ENCODE data around the gene CCDC85A.
A peak's percentile ranks its signal among the peaks of the same experiment; 100 is the strongest.

Gene CCDC85A

DNA sequence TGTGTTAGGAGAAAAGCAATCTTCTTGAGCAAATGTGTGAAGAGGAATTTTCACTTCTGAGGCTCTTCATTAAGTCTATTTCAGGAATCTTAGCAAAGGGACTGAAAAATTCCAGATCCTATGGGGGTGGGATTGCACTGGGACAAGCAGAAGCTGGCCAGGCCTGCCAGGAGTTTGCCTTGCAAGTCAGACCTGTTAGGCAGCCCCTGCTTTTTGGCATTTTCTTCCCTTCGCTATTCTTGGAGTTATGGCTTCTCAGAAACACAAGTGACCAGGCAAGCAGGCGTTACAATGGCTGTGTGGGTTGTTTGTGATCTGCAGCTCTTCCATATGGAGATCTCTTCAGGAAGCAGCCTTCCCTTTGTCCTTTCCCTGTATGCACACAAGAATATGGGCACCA, 8.0 kb upstream of the CCDC85A start:
- no peak overlapping the region for H3K4ac ChIP-seq (ENCODE audit: low read length)
- no peak overlapping the region for H3K4me2 ChIP-seq (ENCODE audit: insufficient read depth, low read length, poor library complexity, severe bottlenecking)
- no peak overlapping the region for H3K9ac ChIP-seq (ENCODE audit: low read depth, low read length, poor library complexity)
- no peak overlapping the region for H3K4me3 ChIP-seq (ENCODE audit: low read length in 2 of 2)
- H3K14ac ChIP-seq (ENCODE audit: low read length), result no peak overlapping the region
- H3K27me3 ChIP-seq (ENCODE audit: control insufficient read depth in 3 of 3, insufficient read depth in 3 of 3, low read depth in 1 of 3, low read length in 3 of 3), result peaks cover 0 to 10% (median 0%) of the 10 kb centered on the region in 3 experiments
- no peaks in the 10 kb centered on the region for H3K4me1 ChIP-seq (ENCODE audit: control insufficient read depth in 2 of 2, insufficient read depth in 1 of 2, low read depth in 1 of 2, low read length in 2 of 2)
- no peak overlapping the region for H3K27ac ChIP-seq (replicated peaks; ENCODE audit: low read length)
- no peak for DNase-seq (ENCODE audit: low spot score)
- no CpG with 5 or more reads among the region's 2 CpGs for WGBS, 2 donors (ENCODE audit: extremely low coverage in 2 of 2, insufficient read length in 2 of 2, insufficient replicate concordance in 1 of 2)
- H2BK5ac ChIP-seq (ENCODE audit: low read length), result no peak overlapping the region
- no peak overlapping the region for H4K91ac ChIP-seq (ENCODE audit: low read depth, low read length, poor library complexity)
- H3K23ac ChIP-seq (ENCODE audit: low read depth, low read length, poor library complexity), result no peak overlapping the region
- no peak overlapping the region for H2BK120ac ChIP-seq (ENCODE audit: low read depth, low read length)
- H2AFZ ChIP-seq (ENCODE audit: low read length), result no peak overlapping the region
- H3K18ac ChIP-seq (ENCODE audit: low read length), result no peak overlapping the region
- H2BK15ac ChIP-seq (ENCODE audit: low read length), result no peak overlapping the region
- no peaks in the 10 kb centered on the region for H3K36me3 ChIP-seq (replicated peaks in 1 of 2; ENCODE audit: control insufficient read depth in 2 of 2, insufficient read depth in 2 of 2, low read length in 2 of 2)
- H2AK5ac ChIP-seq (ENCODE audit: low read depth, low read length), result no peak overlapping the region
- H2BK12ac ChIP-seq (ENCODE audit: low read length), result no peak overlapping the region
- H3K79me1 ChIP-seq (ENCODE audit: low read depth, low read length), result no peaks in the 10 kb centered on the region
- H4K8ac ChIP-seq (ENCODE audit: low read depth, low read length), result no peak overlapping the region
- H3K9me3 ChIP-seq (replicated peaks in 1 of 2; ENCODE audit: control insufficient read depth in 2 of 2, insufficient read depth in 1 of 2, low read depth in 1 of 2, low read length in 2 of 2), result no peaks in the 10 kb centered on the region

DNA sequence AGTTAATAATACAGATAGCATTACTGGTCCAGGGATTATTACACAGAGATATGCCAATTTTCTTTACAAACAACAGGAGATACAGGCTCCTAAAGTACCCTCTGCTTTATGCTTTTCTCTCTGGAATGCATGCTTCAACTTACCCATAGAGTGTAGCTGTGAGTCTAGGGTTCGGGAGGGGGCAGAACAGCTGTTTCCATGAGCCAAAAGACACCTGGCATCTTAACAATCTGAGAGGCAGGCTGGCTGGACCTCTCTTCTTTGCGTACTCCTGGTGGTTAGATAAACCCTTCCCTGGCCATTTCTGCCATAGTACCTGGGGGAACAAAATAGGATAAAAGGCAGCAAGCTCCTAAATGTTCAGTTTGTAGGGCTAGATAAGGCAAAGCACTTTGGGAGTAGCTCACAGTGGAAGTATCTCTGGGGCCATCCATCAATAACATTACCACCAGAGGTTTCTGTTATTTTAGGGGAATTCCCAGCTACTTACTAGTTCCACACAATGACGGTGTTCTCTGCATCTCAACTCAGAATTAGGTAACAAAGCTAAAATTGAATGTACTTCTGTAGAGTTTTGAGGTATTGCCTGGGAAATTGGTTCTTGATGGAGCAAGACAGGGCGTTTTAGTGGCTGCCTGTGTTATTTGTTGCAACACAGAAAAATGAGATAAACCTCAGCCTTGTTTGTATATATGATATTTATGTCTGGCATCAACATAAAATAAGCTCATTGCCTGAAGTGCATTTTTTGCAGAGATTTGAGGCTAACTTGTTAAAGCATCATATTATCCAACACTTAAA, 6.2 kb upstream of the CCDC85A start:
- Histone ChIP-seq H3K36me3 (replicated peaks in 1 of 2; ENCODE audit: control insufficient read depth in 2 of 2, insufficient read depth in 2 of 2, low read length in 2 of 2) (no peaks in the 10 kb centered on the region), H4K8ac (ENCODE audit: low read depth, low read length) (no peak overlapping the region), H3K27me3 (ENCODE audit: control insufficient read depth in 3 of 3, insufficient read depth in 3 of 3, low read depth in 1 of 3, low read length in 3 of 3) (peaks cover 0 to 18% (median 0%) of the 10 kb centered on the region in 3 experiments), H3K4ac (ENCODE audit: low read length) (no peak overlapping the region), H2BK12ac (ENCODE audit: low read length) (no peak overlapping the region), H2BK120ac (ENCODE audit: low read depth, low read length) (no peak overlapping the region), H3K4me1 (ENCODE audit: control insufficient read depth in 2 of 2, insufficient read depth in 1 of 2, low read depth in 1 of 2, low read length in 2 of 2) (peaks cover 0 to 3% of the 10 kb centered on the region in 2 donors), H3K9ac (ENCODE audit: low read depth, low read length, poor library complexity) (no peak overlapping the region), H3K18ac (ENCODE audit: low read length) (no peak overlapping the region), H4K91ac (ENCODE audit: low read depth, low read length, poor library complexity) (no peak overlapping the region), H3K14ac (ENCODE audit: low read length) (no peak overlapping the region), H3K27ac (replicated peaks; ENCODE audit: low read length) (no peak overlapping the region), H2BK15ac (ENCODE audit: low read length) (no peak overlapping the region), H3K4me2 (ENCODE audit: insufficient read depth, low read length, poor library complexity, severe bottlenecking) (no peak overlapping the region), H3K4me3 (ENCODE audit: low read length in 2 of 2) (no peak overlapping the region), H2AFZ (ENCODE audit: low read length) (no peak overlapping the region), H3K79me1 (ENCODE audit: low read depth, low read length) (no peaks in the 10 kb centered on the region), H2AK5ac (ENCODE audit: low read depth, low read length) (no peak overlapping the region), H3K9me3 (replicated peaks in 1 of 2; ENCODE audit: control insufficient read depth in 2 of 2, insufficient read depth in 1 of 2, low read depth in 1 of 2, low read length in 2 of 2) (no peaks in the 10 kb centered on the region), H2BK5ac (ENCODE audit: low read length) (no peak overlapping the region), H3K23ac (ENCODE audit: low read depth, low read length, poor library complexity) (no peak overlapping the region)
- WGBS, 2 donors (ENCODE audit: extremely low coverage in 2 of 2, insufficient read length in 2 of 2, insufficient replicate concordance in 1 of 2), result no CpG with 5 or more reads among the region's 4 CpGs
- no peak for DNase-seq (ENCODE audit: low spot score)

DNA sequence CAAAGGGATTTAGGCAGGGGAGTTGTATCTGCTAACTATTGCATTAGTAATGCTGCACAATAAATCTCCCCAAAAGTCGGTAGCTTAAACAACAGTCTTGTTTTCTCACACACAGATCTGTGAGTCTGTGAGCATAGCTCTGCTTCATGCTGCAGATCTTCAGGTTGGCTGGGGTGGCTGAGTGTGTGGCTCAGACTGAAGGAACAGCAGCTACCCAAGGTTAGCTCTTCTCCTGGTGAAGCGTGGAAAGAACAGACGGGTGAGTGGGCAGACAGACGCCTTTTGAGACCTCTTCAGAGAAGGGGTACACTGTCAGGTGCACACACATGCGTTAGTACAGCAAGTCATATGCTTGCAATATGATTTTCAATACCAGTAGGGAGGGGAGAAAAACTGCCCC, 3.9 kb upstream of the CCDC85A start:
- H3K36me3 ChIP-seq (replicated peaks in 1 of 2; ENCODE audit: control insufficient read depth in 2 of 2, insufficient read depth in 2 of 2, low read length in 2 of 2), result no peaks in the 10 kb centered on the region
- H2BK12ac ChIP-seq (ENCODE audit: low read length), result no peak overlapping the region
- peaks cover 0 to 38% (median 4%) of the 10 kb centered on the region in 3 experiments for H3K27me3 ChIP-seq (ENCODE audit: control insufficient read depth in 3 of 3, insufficient read depth in 3 of 3, low read depth in 1 of 3, low read length in 3 of 3)
- no peak overlapping the region for H3K23ac ChIP-seq (ENCODE audit: low read depth, low read length, poor library complexity)
- no CpG with 5 or more reads among the region's 5 CpGs for WGBS, 2 donors (ENCODE audit: extremely low coverage in 2 of 2, insufficient read length in 2 of 2, insufficient replicate concordance in 1 of 2)
- DNase-seq (ENCODE audit: low spot score), result no peak
- no peak overlapping the region for H4K91ac ChIP-seq (ENCODE audit: low read depth, low read length, poor library complexity)
- no peak overlapping the region for H3K4me2 ChIP-seq (ENCODE audit: insufficient read depth, low read length, poor library complexity, severe bottlenecking)
- no peak overlapping the region for H2AK5ac ChIP-seq (ENCODE audit: low read depth, low read length)
- no peak overlapping the region for H3K27ac ChIP-seq (replicated peaks; ENCODE audit: low read length)
- H4K8ac ChIP-seq (ENCODE audit: low read depth, low read length), result no peak overlapping the region
- H2BK15ac ChIP-seq (ENCODE audit: low read length), result no peak overlapping the region
- H3K4ac ChIP-seq (ENCODE audit: low read length), result no peak overlapping the region
- peaks cover 0 to 7% of the 10 kb centered on the region in 2 donors for H3K4me1 ChIP-seq (ENCODE audit: control insufficient read depth in 2 of 2, insufficient read depth in 1 of 2, low read depth in 1 of 2, low read length in 2 of 2)
- no peak overlapping the region for H3K4me3 ChIP-seq (ENCODE audit: low read length in 2 of 2)
- H3K14ac ChIP-seq (ENCODE audit: low read length), result no peak overlapping the region
- H3K18ac ChIP-seq (ENCODE audit: low read length), result no peak overlapping the region
- H3K9me3 ChIP-seq (replicated peaks in 1 of 2; ENCODE audit: control insufficient read depth in 2 of 2, insufficient read depth in 1 of 2, low read depth in 1 of 2, low read length in 2 of 2), result no peaks in the 10 kb centered on the region
- no peak overlapping the region for H2BK120ac ChIP-seq (ENCODE audit: low read depth, low read length)
- no peaks in the 10 kb centered on the region for H3K79me1 ChIP-seq (ENCODE audit: low read depth, low read length)
- no peak overlapping the region for H2AFZ ChIP-seq (ENCODE audit: low read length)
- H2BK5ac ChIP-seq (ENCODE audit: low read length), result no peak overlapping the region
- no peak overlapping the region for H3K9ac ChIP-seq (ENCODE audit: low read depth, low read length, poor library complexity)

GRCh38 chr2:56182420-56182819, 1.4 kb upstream of the CCDC85A start:
- no peak overlapping the region for H2AFZ ChIP-seq (ENCODE audit: low read length)
- no peak overlapping the region for H3K4me2 ChIP-seq (ENCODE audit: insufficient read depth, low read length, poor library complexity, severe bottlenecking)
- no peak overlapping the region for H3K9ac ChIP-seq (ENCODE audit: low read depth, low read length, poor library complexity)
- H2BK120ac ChIP-seq (ENCODE audit: low read depth, low read length), result no peak overlapping the region
- peak; percentile 18 for DNase-seq (ENCODE audit: low spot score)
- peaks cover 0 to 62% (median 10%) of the 10 kb centered on the region in 3 experiments for H3K27me3 ChIP-seq (ENCODE audit: control insufficient read depth in 3 of 3, insufficient read depth in 3 of 3, low read depth in 1 of 3, low read length in 3 of 3)
- H3K36me3 ChIP-seq (replicated peaks in 1 of 2; ENCODE audit: control insufficient read depth in 2 of 2, insufficient read depth in 2 of 2, low read length in 2 of 2), result no peaks in the 10 kb centered on the region
- no peak overlapping the region for H4K8ac ChIP-seq (ENCODE audit: low read depth, low read length)
- no peak overlapping the region for H3K27ac ChIP-seq (replicated peaks; ENCODE audit: low read length)
- H3K14ac ChIP-seq (ENCODE audit: low read length), result no peak overlapping the region
- H3K4me3 ChIP-seq (ENCODE audit: low read length in 2 of 2), result no peak overlapping the region
- H3K18ac ChIP-seq (ENCODE audit: low read length), result no peak overlapping the region
- no peak overlapping the region for H2BK15ac ChIP-seq (ENCODE audit: low read length)
- H3K4ac ChIP-seq (ENCODE audit: low read length), result no peak overlapping the region
- H3K9me3 ChIP-seq (replicated peaks in 1 of 2; ENCODE audit: control insufficient read depth in 2 of 2, insufficient read depth in 1 of 2, low read depth in 1 of 2, low read length in 2 of 2), result no peaks in the 10 kb centered on the region
- H2BK5ac ChIP-seq (ENCODE audit: low read length), result no peak overlapping the region
- WGBS, 2 donors (ENCODE audit: extremely low coverage in 2 of 2, insufficient read length in 2 of 2, insufficient replicate concordance in 1 of 2), result no CpG with 5 or more reads among the region's 2 CpGs
- peaks cover 0 to 10% of the 10 kb centered on the region in 2 donors for H3K4me1 ChIP-seq (ENCODE audit: control insufficient read depth in 2 of 2, insufficient read depth in 1 of 2, low read depth in 1 of 2, low read length in 2 of 2)
- no peaks in the 10 kb centered on the region for H3K79me1 ChIP-seq (ENCODE audit: low read depth, low read length)
- H2BK12ac ChIP-seq (ENCODE audit: low read length), result no peak overlapping the region
- H2AK5ac ChIP-seq (ENCODE audit: low read depth, low read length), result no peak overlapping the region
- H4K91ac ChIP-seq (ENCODE audit: low read depth, low read length, poor library complexity), result no peak overlapping the region
- H3K23ac ChIP-seq (ENCODE audit: low read depth, low read length, poor library complexity), result no peak overlapping the region
